HG02870 (cell line): ENCODE measurements around the gene GPC6.

Experiments used
- ATAC-seq: cut with Tn5 transposase; IDR thresholded peaks from one replicate; pipeline ENCODE4 v1.9.1; 2021; ENCODE audit warnings: mild to moderate bottlenecking, moderate library complexity; ENCODE audit not compliant: unreplicated experiment

GPC6 gene

GRCh38 chr13:93996481-93996880, 769.9 kb downstream of the GPC6 start:
- ATAC-seq, result no peak

- no peak for ATAC-seq
Observed at GRCh38 chr13:94006296-94006695, 779.7 kb downstream of the GPC6 start.

DNA sequence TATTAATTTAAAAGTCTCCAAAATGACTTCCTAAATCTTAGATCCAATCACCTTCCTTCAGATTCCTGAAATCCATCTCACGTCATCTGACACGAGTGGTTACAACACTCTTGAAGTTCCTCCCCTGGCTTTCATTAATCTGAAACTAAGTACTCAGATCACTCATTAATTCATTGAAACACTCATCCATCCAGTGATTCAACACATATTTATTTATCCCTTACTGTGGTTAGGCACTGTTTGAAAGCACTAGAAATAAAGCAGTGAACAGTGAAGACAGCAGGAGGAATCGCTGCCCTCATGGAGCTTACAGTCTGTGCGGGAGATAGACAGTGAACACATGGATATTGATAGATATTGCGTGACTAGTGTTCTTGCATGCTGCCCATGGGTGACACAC, 780.5 kb downstream of the GPC6 start:
- no peak for ATAC-seq

- no peak for ATAC-seq
Observed at GRCh38 chr13:94009701-94010100, 783.1 kb downstream of the GPC6 start.

DNA sequence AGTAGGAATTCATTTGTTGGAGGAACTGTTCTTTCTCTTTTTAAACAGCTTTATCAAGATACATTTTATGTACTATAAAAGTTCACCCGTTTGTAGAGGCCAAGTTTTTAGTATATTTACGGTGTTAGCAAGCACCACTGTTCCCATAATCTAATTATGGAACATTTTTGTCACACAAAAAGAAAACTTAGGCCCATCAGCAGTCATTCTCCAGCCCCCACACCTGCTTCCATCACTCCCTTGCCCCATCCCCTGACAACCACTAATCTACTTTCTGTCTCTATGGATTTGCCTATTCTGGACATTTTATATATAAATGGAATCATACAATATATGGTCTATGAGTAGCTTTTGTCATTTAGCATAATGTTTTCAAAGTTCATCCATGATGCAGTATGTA, 787.9 kb downstream of the GPC6 start:
- no peak for ATAC-seq

- no peak for ATAC-seq
Observed at GRCh38 chr13:94020426-94020825, 793.8 kb downstream of the GPC6 start.

- ATAC-seq, result no peak
Observed at GRCh38 chr13:94020833-94021232, 794.2 kb downstream of the GPC6 start.

- no peak for ATAC-seq
Observed at GRCh38 chr13:94028234-94028633, 801.6 kb downstream of the GPC6 start.

DNA sequence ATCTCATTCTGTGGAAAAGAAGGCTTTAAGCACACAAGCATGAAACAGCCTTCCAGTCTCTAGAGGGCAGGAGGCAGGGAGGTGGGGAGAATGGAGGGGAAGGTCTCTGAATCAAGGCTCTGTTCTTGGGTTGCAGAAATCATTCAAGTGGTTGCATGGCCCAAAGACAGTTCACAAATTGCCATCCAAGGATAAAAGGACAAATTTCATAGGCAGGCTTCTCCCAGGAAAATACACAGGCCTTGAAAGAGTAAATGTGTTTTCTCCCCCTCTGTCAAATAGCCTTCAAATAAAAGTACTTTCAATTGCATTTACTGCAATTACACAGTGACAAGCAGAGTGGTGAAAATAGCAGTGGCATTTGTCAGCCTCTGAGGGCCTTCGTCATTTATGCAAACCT, 802.0 kb downstream of the GPC6 start:
- no peak for ATAC-seq

DNA sequence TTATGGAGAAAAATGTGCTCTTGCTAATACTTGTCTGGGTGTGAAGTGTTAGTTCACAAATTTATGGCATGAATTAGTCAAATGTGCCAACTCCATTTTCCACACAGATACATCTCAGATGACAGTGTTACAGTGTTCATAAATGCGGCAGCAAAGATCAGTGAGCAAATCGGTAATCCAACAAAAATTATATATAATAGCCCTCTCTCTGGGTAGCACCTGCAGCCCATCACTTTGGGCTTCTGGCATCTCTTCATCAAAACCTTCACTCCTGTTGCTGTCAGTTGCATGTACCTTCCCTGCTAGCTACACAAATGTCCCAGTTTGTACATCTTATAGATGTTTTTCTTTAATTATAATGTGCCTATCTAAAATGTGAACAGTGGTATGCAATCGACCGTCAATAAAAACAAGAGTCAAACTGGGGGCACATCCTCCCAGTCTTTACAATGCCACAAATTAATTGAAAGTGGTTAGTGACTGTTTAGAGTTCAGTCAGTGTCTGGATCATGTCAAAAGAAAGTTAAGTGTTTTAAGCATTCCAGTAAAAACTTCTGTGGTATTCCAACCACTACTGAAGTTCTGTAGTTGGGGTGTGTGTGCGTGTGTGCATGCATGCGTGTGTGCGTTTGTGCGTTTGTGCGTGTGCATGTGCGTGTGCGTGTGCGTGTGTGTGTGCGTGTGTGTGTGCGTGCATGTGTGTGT, 804.0 kb downstream of the GPC6 start:
- ATAC-seq, result no peak

DNA sequence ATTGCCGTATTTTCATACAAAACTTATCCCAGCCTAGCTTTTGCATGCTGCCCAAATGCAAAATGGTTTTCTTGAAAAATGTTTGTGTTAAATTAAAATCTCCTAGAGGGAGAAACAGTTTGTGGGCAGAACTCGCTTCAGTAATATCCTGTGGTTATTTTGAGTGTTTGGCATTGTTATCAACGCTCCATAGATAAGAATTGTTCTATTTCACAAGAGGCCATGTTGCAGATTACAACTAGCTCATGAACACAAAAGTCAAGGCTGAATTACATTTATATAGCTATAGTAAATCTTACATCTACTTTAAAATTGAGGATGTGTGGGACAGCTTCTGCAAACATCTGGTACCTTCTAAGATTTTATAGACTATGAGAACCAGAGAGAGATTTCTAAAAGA, 805.0 kb downstream of the GPC6 start:
- ATAC-seq, result no peak

DNA sequence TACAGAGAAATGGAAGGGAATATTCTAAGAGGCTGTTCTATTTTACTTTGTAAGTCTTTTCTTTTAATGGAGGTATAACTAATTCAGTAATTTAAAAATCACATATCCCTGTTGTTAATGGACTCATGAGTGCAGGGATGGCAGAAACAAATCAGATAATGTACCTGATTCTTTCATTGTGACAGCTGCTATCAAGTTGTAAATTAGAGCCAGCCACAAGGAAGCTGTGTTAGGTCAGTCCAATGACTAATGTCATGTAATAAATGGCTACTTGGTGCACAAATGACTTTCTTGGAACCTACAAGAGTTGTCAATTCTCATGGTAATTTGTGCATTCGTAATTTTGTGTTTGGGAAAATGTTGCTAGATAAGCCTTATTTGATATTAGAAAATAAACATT, 806.5 kb downstream of the GPC6 start:
- no peak for ATAC-seq

GRCh38 chr13:94033830-94034642, 807.4 kb downstream of the GPC6 start:
- ATAC-seq, result no peak

DNA sequence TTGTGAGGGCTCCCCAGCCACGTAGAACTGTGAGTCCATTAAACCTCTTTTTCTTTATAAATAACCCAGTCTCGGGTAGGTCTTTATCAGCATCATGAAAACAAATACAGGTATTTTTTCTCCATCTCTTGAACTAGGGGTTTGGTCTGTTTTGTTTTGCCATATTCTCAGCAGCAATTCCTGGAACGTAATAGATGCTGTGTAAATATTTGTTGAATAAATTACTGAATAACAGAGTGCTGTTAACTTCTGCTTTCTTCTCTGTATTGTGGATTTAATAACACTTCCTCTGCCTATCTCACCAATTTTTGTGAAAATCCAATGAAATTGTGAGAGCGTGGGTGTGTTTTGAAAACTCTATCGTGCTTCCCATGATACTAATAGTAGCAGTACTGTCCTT, 823.4 kb downstream of the GPC6 start:
- no peak for ATAC-seq

DNA sequence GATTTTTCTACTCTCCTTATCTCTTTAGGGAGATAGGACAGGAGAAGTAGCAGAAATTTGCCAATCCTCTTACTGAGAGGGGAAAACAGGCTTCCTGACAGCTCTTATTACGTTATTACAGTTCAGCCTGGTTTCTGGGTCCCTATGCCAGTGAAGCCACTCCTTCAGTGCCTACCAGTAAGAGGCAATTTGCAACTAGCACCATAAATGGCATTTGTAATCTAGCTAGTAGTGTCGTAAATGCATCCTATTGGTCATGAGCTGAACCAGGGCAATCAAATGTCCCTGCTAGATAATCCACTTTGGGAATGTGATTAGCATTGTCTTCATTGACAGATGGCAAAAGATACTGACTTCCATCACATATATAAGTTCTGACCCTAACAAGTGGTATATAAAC, 824.1 kb downstream of the GPC6 start:
- ATAC-seq, result no peak

GRCh38 chr13:94053986-94054593, 827.5 kb downstream of the GPC6 start:
- no peak for ATAC-seq

- no peak for ATAC-seq
Observed at GRCh38 chr13:94056362-94056990, 829.9 kb downstream of the GPC6 start.

DNA sequence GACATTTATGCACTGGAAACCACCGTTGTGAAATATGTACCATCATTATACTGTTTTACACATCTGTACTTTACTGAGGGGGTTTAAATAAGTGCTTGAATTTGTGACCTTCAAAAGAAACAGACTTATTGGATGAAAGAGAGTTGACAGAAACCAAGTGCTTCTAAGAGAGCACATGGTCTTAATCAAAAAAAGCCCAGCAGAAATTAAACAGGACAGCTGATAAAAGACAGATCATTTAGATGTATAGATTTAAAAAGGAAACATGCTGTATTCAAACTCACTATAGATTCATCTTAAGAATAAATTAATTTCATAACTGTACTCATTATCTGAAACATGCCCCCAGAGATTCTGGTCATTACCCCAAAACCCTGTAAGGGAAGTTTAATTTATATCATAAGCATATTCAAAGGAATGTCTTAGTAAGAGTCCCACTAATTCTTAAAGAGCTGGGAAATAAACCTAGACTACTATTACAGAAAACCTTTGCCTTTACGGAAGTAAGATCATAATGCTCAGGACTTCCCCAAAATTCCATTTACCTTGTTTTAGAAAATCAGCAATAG, 831.1 kb downstream of the GPC6 start:
- ATAC-seq, result no peak

- ATAC-seq, result no peak
Observed at GRCh38 chr13:94058821-94059360, 832.3 kb downstream of the GPC6 start.

DNA sequence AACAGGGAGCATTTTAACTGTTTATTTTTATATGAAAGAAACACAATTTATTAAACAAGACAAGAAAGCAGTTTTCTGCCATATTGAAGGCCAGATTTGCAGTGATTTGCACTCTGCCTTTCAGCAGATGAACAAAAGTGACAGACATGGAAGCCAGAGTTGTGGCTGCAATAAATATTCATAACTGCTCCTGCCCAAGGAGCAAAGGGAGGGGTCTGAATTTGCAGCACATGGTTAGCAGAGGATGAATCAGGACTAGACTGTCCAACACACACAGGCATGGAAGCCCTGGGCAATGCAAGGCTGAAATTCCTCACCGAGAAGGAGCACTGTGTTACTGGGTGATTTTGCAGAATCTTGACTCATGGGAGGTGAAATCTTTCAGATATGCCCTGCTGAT, 834.7 kb downstream of the GPC6 start:
- ATAC-seq, result no peak

GRCh38 chr13:94063096-94063495, 836.5 kb downstream of the GPC6 start:
- ATAC-seq, result no peak
